Caco-2 (cell line): Measurements from ENCODE around the gene UNC13C. TPM values are rescaled to one million over a fixed set of nuclear protein-coding genes. Genes with fewer than 3 reads are reported as not detected.

Source experiments
- BruUV-seq: library from RNA; stranded (reverse); fragments of 400-500 nt; replicated peaks from 2 replicates; lab custom pipeline; 2021; lab: Mats Ljungman, UMichigan
- CTCF ChIA-PET: fragments of 300-600 bp; sonication (Branson Sonifier 250); formaldehyde crosslinking; loops from one replicate; lab custom pipeline; 2022; ENCODE audit warnings: antibody characterized with exemption; lab: Charles Lee
- POLR2A ChIA-PET: fragments of 300-600 bp; sonication (Branson Sonifier 250); formaldehyde crosslinking; loops from one replicate; lab custom pipeline; 2022; ENCODE audit warnings: antibody characterized with exemption; lab: Charles Lee
- DNase-seq, 2 experiments: peaks; one replicate each; pipeline versions ENCODE4 v3.0.0 to v3.0.0-alpha.2; 2020 to 2022
- H3K27me3 ChIP-seq: replicated peaks from 2 replicates; pipeline ENCODE4 v1.6.0; 2011; ENCODE audit warnings: low read length; ENCODE audit not compliant: control insufficient read depth, insufficient read depth
- H3K36me3 ChIP-seq: 2 replicates; pipeline ENCODE4 v1.5.1; 2011; ENCODE audit warnings: low read length; ENCODE audit not compliant: control insufficient read depth, insufficient read depth
- H3K4me1 ChIP-seq: fragments of 250-450 bp; sonication (Bioruptor Pico); 2 replicates; pipeline ENCODE4 v1.5.1; 2020; ENCODE audit warnings: mild to moderate bottlenecking
- H3K4me3 ChIP-seq: 2 replicates; pipeline ENCODE4 v1.5.1; 2011; ENCODE audit warnings: low read depth, mild to moderate bottlenecking, control low read depth, low read length
- H3K9me3 ChIP-seq: fragments of 250-450 bp; sonication (Bioruptor Pico); 2 replicates; pipeline ENCODE4 v1.5.1; 2020; ENCODE audit warnings: mild to moderate bottlenecking, moderate library complexity
- H3K27ac Mint-ChIP-seq: one replicate; pipeline ENCODE4 v1.8.0; 2022; ENCODE audit warnings: mixed read lengths; ENCODE audit not compliant: unreplicated experiment
- H3K27me3 Mint-ChIP-seq: one replicate; pipeline ENCODE4 v1.8.0; 2022; ENCODE audit warnings: mixed read lengths; ENCODE audit not compliant: insufficient read depth, unreplicated experiment
- H3K36me3 Mint-ChIP-seq: one replicate; pipeline ENCODE4 v1.8.0; 2022; ENCODE audit warnings: mild to moderate bottlenecking, mixed read lengths; ENCODE audit not compliant: insufficient read depth, unreplicated experiment
- H3K4me1 Mint-ChIP-seq: one replicate; pipeline ENCODE4 v1.8.0; 2022; ENCODE audit warnings: low read depth, mixed read lengths; ENCODE audit not compliant: unreplicated experiment
- H3K4me3 Mint-ChIP-seq: one replicate; pipeline ENCODE4 v1.8.0; 2022; ENCODE audit warnings: mild to moderate bottlenecking, moderate library complexity, mixed read lengths; ENCODE audit not compliant: unreplicated experiment
- H3K9me3 Mint-ChIP-seq: one replicate; pipeline ENCODE4 v1.8.0; 2022; ENCODE audit warnings: mixed read lengths; ENCODE audit not compliant: unreplicated experiment
- intact Hi-C: fragments of 100-400 bp; cut with micrococcal nuclease; formaldehyde crosslinking; loops from one replicate; pipeline ENCODE4 v1.10.0; 2022; ENCODE audit not compliant: unreplicated experiment
- total RNA-seq: library from RNA; stranded (reverse); gene quantifications from 2 replicates; pipeline ENCODE4 v1.2.3, GENCODE V29; 2022
- TF ChIP-seq, protein P1 (sequence below), 2 experiments: fragments of 200-600 bp in 1 of 2; IDR thresholded peaks; 1 replicate in 1 of 2; 2 replicates in 1 of 2; pipeline versions ENCODE4 v1.5.1 to v1.8.0; 2011 to 2022; ENCODE audit warnings: antibody characterized with exemption in 1 of 2, control low read depth in 1 of 2, inconsistent platforms in 1 of 2, low read depth in 1 of 2, low read length in 1 of 2, mild to moderate bottlenecking in 1 of 2, moderate library complexity in 1 of 2; ENCODE audit not compliant: insufficient read depth in 1 of 2, severe bottlenecking in 1 of 2, unreplicated experiment in 1 of 2

Gene UNC13C
- total RNA-seq, 1 experiment from 2014 or later: 2.9 TPM

DNA sequence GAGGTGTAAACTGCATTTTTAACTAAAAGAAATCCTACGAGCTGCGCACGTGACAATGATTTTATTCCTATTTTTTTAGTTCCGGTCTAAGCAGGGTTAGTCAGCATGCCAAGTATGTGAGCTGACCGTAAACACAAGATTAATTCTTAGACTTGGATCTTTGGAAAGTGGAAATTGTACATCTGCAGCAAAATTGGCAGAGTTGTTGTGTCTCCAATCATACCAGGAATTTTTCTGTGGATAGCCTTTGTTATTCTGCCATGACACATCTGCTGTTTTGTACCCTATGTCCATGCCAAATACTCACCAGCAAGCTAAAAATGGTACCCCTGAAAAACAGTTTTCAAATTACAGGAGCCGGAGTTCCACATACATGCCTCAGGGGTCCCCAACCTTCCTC lies 562.5 kb downstream of the UNC13C start:
- Histone ChIP-seq H3K27me3 (no peaks in the 10 kb centered on the region), H3K4me3 (no peak overlapping the region), H3K36me3 (no peaks in the 10 kb centered on the region), H3K9me3 (no peaks in the 10 kb centered on the region), H3K4me1 (no peaks in the 10 kb centered on the region)
- intact Hi-C loops: no loop called here
- ChIA-PET POLR2A (no interaction called here), CTCF (no interaction called here)
- Mint-ChIP-seq H3K27ac (no peak overlapping the region), H3K9me3 (peaks cover 20% of the 10 kb centered on the region), H3K4me1 (no peaks in the 10 kb centered on the region), H3K27me3 (peaks cover 4% of the 10 kb centered on the region), H3K36me3 (no peaks in the 10 kb centered on the region), H3K4me3 (no peak overlapping the region)
- TF ChIP-seq, protein P1, sequence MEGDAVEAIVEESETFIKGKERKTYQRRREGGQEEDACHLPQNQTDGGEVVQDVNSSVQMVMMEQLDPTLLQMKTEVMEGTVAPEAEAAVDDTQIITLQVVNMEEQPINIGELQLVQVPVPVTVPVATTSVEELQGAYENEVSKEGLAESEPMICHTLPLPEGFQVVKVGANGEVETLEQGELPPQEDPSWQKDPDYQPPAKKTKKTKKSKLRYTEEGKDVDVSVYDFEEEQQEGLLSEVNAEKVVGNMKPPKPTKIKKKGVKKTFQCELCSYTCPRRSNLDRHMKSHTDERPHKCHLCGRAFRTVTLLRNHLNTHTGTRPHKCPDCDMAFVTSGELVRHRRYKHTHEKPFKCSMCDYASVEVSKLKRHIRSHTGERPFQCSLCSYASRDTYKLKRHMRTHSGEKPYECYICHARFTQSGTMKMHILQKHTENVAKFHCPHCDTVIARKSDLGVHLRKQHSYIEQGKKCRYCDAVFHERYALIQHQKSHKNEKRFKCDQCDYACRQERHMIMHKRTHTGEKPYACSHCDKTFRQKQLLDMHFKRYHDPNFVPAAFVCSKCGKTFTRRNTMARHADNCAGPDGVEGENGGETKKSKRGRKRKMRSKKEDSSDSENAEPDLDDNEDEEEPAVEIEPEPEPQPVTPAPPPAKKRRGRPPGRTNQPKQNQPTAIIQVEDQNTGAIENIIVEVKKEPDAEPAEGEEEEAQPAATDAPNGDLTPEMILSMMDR (IDR thresholded peaks at IDR 0.05; ENCODE audit: insufficient read depth in 1 of 2, low read depth in 1 of 2, low read length in 1 of 2, severe bottlenecking in 1 of 2, unreplicated experiment in 1 of 2): no peak
- no peak for DNase-seq
- BruUV-seq: no TSS peak

DNA sequence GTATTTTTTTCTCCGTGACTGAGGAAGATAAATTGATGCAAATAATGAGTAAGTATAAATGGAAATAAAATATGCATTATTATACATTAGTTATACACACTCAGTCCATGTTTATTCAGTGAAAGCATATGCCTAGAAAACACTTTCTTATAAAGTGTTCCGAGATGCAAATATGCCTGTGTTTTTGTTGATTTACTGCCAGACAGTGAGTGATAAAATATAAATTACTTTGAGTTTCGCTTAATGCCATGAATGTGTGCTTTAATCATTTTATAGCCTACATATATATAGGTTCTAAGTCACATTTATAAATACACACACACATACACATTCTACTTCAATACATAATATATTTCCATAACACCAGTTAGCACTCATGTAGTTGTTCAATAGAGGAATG lies 569.2 kb downstream of the UNC13C start:
- TF ChIP-seq, protein P1 (IDR thresholded peaks at IDR 0.05; ENCODE audit: insufficient read depth in 1 of 2, low read depth in 1 of 2, low read length in 1 of 2, severe bottlenecking in 1 of 2, unreplicated experiment in 1 of 2): no peak
- Histone ChIP-seq H3K27me3 (no peaks in the 10 kb centered on the region), H3K4me1 (no peaks in the 10 kb centered on the region), H3K36me3 (no peaks in the 10 kb centered on the region), H3K9me3 (no peaks in the 10 kb centered on the region), H3K4me3 (no peak overlapping the region)
- peaks cover 11% of the 10 kb centered on the region for H3K9me3 Mint-ChIP-seq
- no peak overlapping the region for H3K4me3 Mint-ChIP-seq
- intact Hi-C loops: no loop called here
- H3K4me1 Mint-ChIP-seq: no peaks in the 10 kb centered on the region
- POLR2A ChIA-PET: interaction anchor here (0.7 kb wide), 1 partner anchor 68 kb away, joined by 10 read pairs; no protein-coding TSS in a partner anchor
- BruUV-seq: no TSS peak
- DNase-seq: no peak
- CTCF ChIA-PET: no interaction called here
- no peaks in the 10 kb centered on the region for H3K36me3 Mint-ChIP-seq
- H3K27ac Mint-ChIP-seq: no peak overlapping the region
- peaks cover 4% of the 10 kb centered on the region for H3K27me3 Mint-ChIP-seq

DNA sequence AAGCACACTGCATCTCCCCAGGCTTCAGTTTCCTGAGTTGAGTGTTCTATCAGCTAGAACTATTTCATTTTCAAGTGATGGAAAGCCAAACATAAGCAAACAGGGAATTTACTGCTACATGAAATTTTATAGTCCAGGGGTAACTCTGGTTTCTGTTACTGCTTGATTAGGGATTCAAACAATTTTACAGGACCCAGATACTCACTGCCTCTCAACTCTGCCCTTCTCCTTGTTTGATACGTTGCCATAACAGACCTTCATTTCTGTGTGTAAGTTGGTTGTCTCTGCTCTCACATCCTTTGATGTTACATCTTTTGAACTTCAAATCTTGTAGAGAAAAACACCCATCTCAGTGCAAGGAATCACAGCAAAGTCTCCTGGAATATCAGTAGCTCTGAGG lies 572.7 kb downstream of the UNC13C start:
- H3K9me3 Mint-ChIP-seq: no peaks in the 10 kb centered on the region
- H3K9me3 ChIP-seq: no peaks in the 10 kb centered on the region
- no peaks in the 10 kb centered on the region for H3K36me3 Mint-ChIP-seq
- H3K36me3 ChIP-seq: no peaks in the 10 kb centered on the region
- H3K4me1 ChIP-seq: no peaks in the 10 kb centered on the region
- ChIA-PET POLR2A (no interaction called here), CTCF (no interaction called here)
- no peak overlapping the region for H3K27ac Mint-ChIP-seq
- H3K4me3 ChIP-seq: no peak overlapping the region
- H3K27me3 Mint-ChIP-seq: no peaks in the 10 kb centered on the region
- no peaks in the 10 kb centered on the region for H3K4me1 Mint-ChIP-seq
- H3K27me3 ChIP-seq: no peaks in the 10 kb centered on the region
- no TSS peak for BruUV-seq
- TF ChIP-seq, protein P1 (IDR thresholded peaks at IDR 0.05; ENCODE audit: insufficient read depth in 1 of 2, low read depth in 1 of 2, low read length in 1 of 2, severe bottlenecking in 1 of 2, unreplicated experiment in 1 of 2): no peak
- intact Hi-C loops: no loop called here
- no peak overlapping the region for H3K4me3 Mint-ChIP-seq
- no peak for DNase-seq
